Measurements from ENCODE around the gene GADD45A. TPM values are rescaled to one million over a fixed set of nuclear protein-coding genes. Genes with fewer than 3 reads are reported as not detected.

Gene GADD45A
- total and polyA plus RNA-seq, 9 of the 15 experiments (the other 6 are each of a cell fraction or from before 2014, with no cell fraction given), result 21.3 to 156 (median 62.1) TPM

GRCh38 chr1:67686267-67687197 lies 1.5 kb downstream of the GADD45A start (continued):
- TF ChIP-seq CTCF (IDR thresholded peaks at IDR 0.05 in 2 of 3, conservative IDR thresholded peaks at IDR 0.05 in 1 of 3; ENCODE audit: insufficient read depth in 2 of 3, low read depth in 1 of 3, low read length in 3 of 3) (peak; percentile 8 to 10 (median 10); a peak in 1 of 6 replicates), HNRNPK (IDR thresholded peaks at IDR 0.05; ENCODE audit: low read depth, low read length, poor library complexity, severe bottlenecking) (no peak), ZNF217 (CRISPR knock-in tag; IDR thresholded peaks at IDR 0.05) (no peak), ZNF280A (IDR thresholded peaks at IDR 0.05; ENCODE audit: low read depth, partially characterized antibody) (no peak), SRSF1 (IDR thresholded peaks at IDR 0.05; ENCODE audit: low read depth, low read length) (no peak), FOXP4 (CRISPR knock-in tag; IDR thresholded peaks at IDR 0.05; ENCODE audit: borderline replicate concordance) (peak; percentile 61), ZNF830 (CRISPR knock-in tag; IDR thresholded peaks at IDR 0.05) (no peak), RNF2 (IDR thresholded peaks at IDR 0.05) (peak; percentile 85), MYBL2 (IDR thresholded peaks at IDR 0.05; ENCODE audit: low read depth) (no peak), MYBL2 (CRISPR knock-in tag; IDR thresholded peaks at IDR 0.05; ENCODE audit: borderline replicate concordance) (no peak), SRSF7 (optimal IDR thresholded peaks at IDR 0.05; ENCODE audit: low read depth, low read length) (no peak), ZNF239 (CRISPR knock-in tag; IDR thresholded peaks at IDR 0.05) (no peak), NR1H2 (CRISPR knock-in tag; IDR thresholded peaks at IDR 0.05) (no peak), XRCC3 (IDR thresholded peaks at IDR 0.05) (no peak), ZKSCAN3 (CRISPR knock-in tag; IDR thresholded peaks at IDR 0.05) (no peak), ZNF589 (CRISPR knock-in tag; IDR thresholded peaks at IDR 0.05; ENCODE audit: low read depth) (peak; percentile 64; the same call in 1 of the 2 replicates), EHMT2 (IDR thresholded peaks at IDR 0.05) (no peak), FOXM1 (IDR thresholded peaks at IDR 0.05; ENCODE audit: low read depth) (peak; percentile 52; the same call in 1 of the 2 replicates), FOXM1 (CRISPR knock-in tag; IDR thresholded peaks at IDR 0.05; ENCODE audit: low read depth) (no peak), GATA2 (CRISPR knock-in tag; IDR thresholded peaks at IDR 0.05) (peak; percentile 73), MLLT1 (IDR thresholded peaks at IDR 0.05) (peak; percentile 69 to 90), E2F3 (CRISPR knock-in tag; IDR thresholded peaks at IDR 0.05) (no peak)
